ENCODE data around the gene PCNX3.

Gene PCNX3

DNA sequence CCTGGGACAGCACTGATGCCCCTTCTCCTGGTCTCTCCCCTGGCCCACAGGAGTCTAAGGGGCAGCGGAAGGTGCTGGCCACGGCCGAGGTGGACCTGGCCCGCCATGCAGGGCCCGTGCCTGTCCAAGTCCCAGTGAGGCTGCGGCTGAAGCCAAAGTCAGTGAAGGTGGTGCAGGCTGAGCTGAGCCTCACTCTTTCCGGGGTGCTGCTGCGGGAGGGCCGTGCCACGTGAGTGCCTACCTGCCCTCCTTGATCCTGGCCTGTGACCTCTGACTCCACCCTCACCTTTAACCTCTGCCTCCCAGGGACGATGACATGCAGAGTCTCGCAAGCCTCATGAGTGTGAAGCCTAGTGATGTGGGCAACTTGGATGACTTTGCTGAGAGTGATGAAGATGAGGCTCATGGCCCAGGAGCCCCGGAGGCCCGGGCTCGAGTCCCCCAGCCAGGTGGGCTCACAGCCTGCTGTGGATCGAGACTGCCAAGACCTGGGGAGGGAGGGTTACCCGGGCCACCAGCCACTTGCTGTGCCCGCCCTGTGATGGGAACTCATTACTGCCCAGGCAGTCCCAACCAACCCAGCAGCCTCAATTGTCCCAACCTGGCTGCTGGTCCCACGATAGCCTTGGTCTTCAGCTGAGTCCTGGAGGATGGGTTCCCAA lies 35.4 kb upstream of the PCNX3 start:
- H3K4me3 ChIP-seq (ENCODE audit: low read depth, low read length), result no peak overlapping the region

DNA sequence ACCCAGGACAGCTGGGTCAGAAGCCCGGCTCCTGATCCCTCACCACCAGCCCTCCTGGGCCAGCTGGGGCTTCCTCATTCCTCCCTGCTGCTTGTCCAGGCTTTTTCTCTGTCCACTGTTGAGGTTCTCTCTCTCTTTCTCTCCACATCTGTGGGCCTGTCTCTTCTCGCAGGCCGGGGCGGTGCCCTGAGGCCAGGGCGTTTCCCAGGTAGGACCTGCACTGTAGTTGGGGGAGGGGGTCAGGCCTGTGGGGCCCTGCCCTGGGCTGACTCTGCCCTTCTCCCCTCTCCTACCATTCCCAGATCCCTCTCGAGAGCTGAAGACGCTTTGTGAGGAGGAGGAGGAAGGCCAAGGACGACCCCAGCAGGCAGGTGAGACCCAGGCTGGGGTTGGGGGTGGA lies 34.8 kb upstream of the PCNX3 start:
- no peak overlapping the region for H3K4me3 ChIP-seq (ENCODE audit: low read depth, low read length)

DNA sequence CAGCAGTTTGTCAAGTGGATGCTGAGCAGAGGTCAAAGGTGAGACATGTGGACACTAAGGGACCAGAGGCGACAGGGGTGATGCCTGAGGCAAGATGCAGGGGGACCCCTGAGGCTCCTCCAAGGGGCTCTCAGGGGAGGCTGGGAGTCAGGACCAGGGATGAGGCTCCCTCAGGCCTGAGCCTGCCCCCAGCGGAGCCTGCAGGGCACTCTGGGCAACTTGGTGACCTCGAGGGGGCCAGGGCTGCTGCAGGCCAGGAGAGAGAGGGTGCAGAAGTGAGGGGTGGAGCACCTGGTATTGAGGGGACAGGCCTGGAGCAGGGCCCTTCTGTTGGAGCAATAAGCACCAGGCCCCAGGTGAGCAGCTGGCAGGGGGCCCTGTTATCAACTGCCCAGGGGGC lies 33.6 kb upstream of the PCNX3 start:
- no peak overlapping the region for H3K4me3 ChIP-seq (ENCODE audit: low read depth, low read length)

GRCh38 chr11:65583589-65583988 lies 32.0 kb upstream of the PCNX3 start:
- no peak overlapping the region for H3K4me3 ChIP-seq (ENCODE audit: low read depth, low read length)

DNA sequence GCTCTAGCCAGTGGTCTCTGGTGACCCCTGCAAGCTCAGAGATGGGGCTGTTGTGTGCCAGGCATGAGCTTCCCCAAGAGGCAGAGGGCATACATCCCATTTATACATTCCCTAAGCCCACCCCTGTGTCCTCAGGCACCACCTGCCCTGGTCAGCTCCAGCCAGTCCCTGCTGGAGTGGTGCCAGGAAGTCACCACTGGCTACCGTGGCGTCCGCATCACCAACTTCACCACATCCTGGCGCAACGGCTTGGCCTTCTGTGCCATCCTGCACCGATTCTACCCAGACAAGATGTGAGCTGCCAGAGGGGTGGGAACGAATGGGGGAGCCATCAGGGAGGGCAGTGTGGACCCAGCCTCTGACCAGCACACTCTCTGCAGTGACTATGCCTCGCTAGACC lies 31.5 kb upstream of the PCNX3 start:
- H3K4me3 ChIP-seq (ENCODE audit: low read depth, low read length), result no peak overlapping the region

GRCh38 chr11:65584723-65585171 lies 30.8 kb upstream of the PCNX3 start:
- H3K4me3 ChIP-seq (ENCODE audit: low read depth, low read length), result no peak overlapping the region

- H3K4me3 ChIP-seq (ENCODE audit: low read depth, low read length), result no peak overlapping the region
These were observed 30.0 kb upstream of the PCNX3 start for GRCh38 chr11:65585396-65586246.

GRCh38 chr11:65586247-65586630 lies 29.3 kb upstream of the PCNX3 start:
- H3K4me3 ChIP-seq (ENCODE audit: low read depth, low read length), result no peak overlapping the region

- no peak overlapping the region for H3K4me3 ChIP-seq (ENCODE audit: low read depth, low read length)
These were observed 28.9 kb upstream of the PCNX3 start for GRCh38 chr11:65586676-65587075.

- no peak overlapping the region for H3K4me3 ChIP-seq (ENCODE audit: low read depth, low read length)
These were observed 27.1 kb upstream of the PCNX3 start for GRCh38 chr11:65588199-65589054.

GRCh38 chr11:65589444-65590239 lies 25.9 kb upstream of the PCNX3 start:
- no peak overlapping the region for H3K4me3 ChIP-seq (ENCODE audit: low read depth, low read length)

GRCh38 chr11:65590240-65590738 lies 25.3 kb upstream of the PCNX3 start:
- H3K4me3 ChIP-seq (ENCODE audit: low read depth, low read length), result no peak overlapping the region

- H3K4me3 ChIP-seq (ENCODE audit: low read depth, low read length), result peak overlapping the region; percentile 37
These were observed 23.4 kb upstream of the PCNX3 start for GRCh38 chr11:65591939-65592857.

DNA sequence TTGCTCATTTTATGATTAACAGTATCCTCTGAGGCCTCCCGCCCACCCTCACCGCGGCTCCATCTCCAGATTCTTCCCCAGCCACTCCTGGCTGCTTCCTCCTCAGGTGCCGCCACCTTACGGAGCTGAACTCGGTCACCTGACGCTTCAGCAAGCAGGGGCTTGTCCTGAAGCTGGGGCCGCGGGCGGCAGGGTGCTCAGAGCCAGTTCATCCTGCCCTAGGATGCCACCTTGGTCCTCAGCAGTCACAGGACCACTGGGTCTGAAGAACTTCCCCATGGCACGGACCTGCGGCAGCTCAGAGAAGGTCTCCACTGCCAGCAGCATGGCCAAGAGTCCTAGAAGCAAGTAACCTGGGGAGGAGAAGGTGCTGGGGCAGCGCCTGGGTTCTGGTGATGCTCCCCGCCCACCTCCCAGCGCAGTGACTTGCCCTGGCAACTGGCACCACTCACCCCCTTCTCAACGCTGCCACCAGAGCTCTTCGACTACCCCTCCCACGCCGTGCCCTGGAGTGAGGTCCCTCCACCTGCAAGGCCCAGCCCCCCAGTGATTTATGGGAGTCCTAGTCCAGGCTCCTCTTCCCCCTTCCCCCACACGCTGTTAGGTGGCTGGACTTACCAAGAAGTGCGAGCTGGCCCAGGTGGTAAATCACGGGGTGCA lies 22.6 kb upstream of the PCNX3 start:
- no peak overlapping the region for H3K4me3 ChIP-seq (ENCODE audit: low read depth, low read length)

- H3K4me3 ChIP-seq (ENCODE audit: low read depth, low read length), result no peak overlapping the region
These were observed 21.8 kb upstream of the PCNX3 start for GRCh38 chr11:65593518-65594414.

GRCh38 chr11:65595131-65595530 lies 20.4 kb upstream of the PCNX3 start:
- H3K4me3 ChIP-seq (ENCODE audit: low read depth, low read length), result no peak overlapping the region

DNA sequence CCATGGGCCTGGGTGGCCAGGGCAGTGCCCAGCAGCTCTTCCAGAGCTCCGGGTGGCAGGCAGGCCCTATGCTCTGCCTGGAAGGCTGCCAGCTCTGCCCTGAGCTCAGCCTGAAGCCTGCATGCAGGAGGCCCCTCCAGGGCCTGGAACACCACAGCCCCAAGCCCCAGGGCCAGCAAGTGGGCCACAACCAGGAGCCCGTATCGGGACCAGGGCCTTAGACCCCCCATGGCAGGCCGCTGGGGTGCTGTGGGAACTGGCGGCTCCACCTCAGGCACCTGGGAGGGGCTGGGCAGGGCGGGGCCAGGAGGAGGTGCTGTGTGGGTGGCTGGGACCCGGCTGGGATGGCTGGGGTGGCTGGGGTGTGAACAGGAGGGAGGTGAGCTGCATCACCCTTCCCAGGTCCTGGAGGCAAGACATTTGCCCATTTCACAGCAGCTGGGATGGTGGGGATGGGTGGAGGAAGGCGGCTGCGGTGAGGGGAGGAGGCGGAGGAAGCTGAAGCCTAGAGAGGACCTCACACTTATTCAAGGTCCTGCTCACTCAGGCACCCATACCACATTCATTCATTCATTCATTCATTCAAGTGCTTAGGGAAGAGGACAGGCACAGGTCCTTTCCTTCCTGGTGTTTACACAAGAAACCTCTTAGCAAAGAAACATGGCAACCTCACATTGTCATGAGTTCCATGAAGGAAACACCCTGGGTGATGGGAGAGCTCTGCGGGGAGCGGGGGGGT lies 19.9 kb upstream of the PCNX3 start, which contains the start of gene KCNK7:
Gene KCNK7, minus strand, starts transcription at position 258 of the 739 bp plus-strand sequence. Its CDS starts 28 bp downstream, at position 230.
- no peak within 1 kb of the TSS for H3K4me3 ChIP-seq (ENCODE audit: low read depth, low read length)

Measured in iPS-11a (cell line).